BLaER1 treated with 17β-estradiol and CSF1 and Interleukin-3, amounts not matched to agents 10 nM and 100 nM (cell line): ENCODE measurements around the gene COBL.

Experiments
- H3K27ac ChIP-seq, 11 experiments: shearing (Covaris generic); formaldehyde crosslinking; 2 replicates each; pipeline ENCODE4 v1.8.1; 2022
- H3K27me3 ChIP-seq, 11 experiments: shearing (Covaris generic); formaldehyde crosslinking; 2 replicates each; pipeline ENCODE4 v1.8.1; 2022
- H3K36me3 ChIP-seq, 11 experiments: shearing (Covaris generic); formaldehyde crosslinking; 2 replicates each; pipeline ENCODE4 v1.8.1; 2022
- H3K4me1 ChIP-seq, 10 experiments: shearing (Covaris generic); formaldehyde crosslinking; 2 replicates each; pipeline ENCODE4 v1.8.1; 2022
- H3K4me2 ChIP-seq, 11 experiments: shearing (Covaris generic); formaldehyde crosslinking; 2 replicates each; pipeline ENCODE4 v1.8.1; 2022
- H3K4me3 ChIP-seq, 10 experiments: shearing (Covaris generic); formaldehyde crosslinking; 2 replicates each; pipeline ENCODE4 v1.8.1; 2022
- H3K9ac ChIP-seq, 11 experiments: shearing (Covaris generic); formaldehyde crosslinking; 2 replicates each; pipeline ENCODE4 v1.8.1; 2022
- H3K9me3 ChIP-seq, 11 experiments: shearing (Covaris generic); formaldehyde crosslinking; replicated peaks in 1 of 11; 2 replicates each; pipeline ENCODE4 v1.8.1; 2022
- H4K20me1 ChIP-seq, 11 experiments: shearing (Covaris generic); formaldehyde crosslinking; 2 replicates each; pipeline ENCODE4 v1.8.1; 2022
- Cebpa-rat ChIP-seq, 11 experiments: shearing (Covaris generic); IDR thresholded peaks; 2 replicates each; pipeline ENCODE4 v1.8.1; 2022

The COBL gene

GRCh38 chr7:51188987-51189386 lies 127.6 kb downstream of the COBL start:
- H3K9me3 ChIP-seq, result no peaks in the 10 kb centered on the region
- H4K20me1 ChIP-seq, result no peaks in the 10 kb centered on the region
- no peaks in the 10 kb centered on the region for H3K27me3 ChIP-seq
- H3K4me3 ChIP-seq, result no peak overlapping the region
- H3K27ac ChIP-seq, result no peak overlapping the region
- H3K36me3 ChIP-seq, result no peaks in the 10 kb centered on the region
- peaks cover 0 to 9% (median 8%) of the 10 kb centered on the region in 10 experiments; a peak in 12 of 20 replicates for H3K4me1 ChIP-seq
- no peak overlapping the region for H3K4me2 ChIP-seq
- 0 out of 22 replicates have a peak, but pooled peaks of 1 of the 11 experiments have one; percentile 7 for TF ChIP-seq Cebpa-rat (IDR thresholded peaks at IDR 0.05)
- no peak overlapping the region for H3K9ac ChIP-seq

DNA sequence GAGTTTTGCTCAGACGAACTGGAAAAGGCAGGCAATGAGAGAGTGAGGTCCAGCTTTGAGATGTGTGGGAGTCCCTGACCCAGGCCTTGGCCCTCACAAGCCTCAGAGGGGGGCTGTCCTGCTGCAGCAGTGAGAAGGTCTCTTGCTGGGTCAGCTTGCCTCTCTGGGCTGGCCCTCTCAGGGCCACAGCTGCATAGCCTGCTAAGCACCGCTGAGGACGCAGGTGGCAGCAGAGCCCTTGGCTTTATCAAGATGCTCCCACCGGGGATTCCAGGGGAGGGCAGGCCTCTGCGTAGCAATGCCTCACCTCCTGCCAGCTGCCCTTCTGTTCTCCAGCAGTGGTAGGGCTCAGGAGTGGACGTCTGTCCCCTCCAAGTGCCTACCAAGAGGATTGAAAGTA lies 128.7 kb downstream of the COBL start:
- no peak for TF ChIP-seq Cebpa-rat (IDR thresholded peaks at IDR 0.05)
- H3K9me3 ChIP-seq, result no peaks in the 10 kb centered on the region
- H3K4me3 ChIP-seq, result no peak overlapping the region
- no peak overlapping the region for H3K4me2 ChIP-seq
- H3K27ac ChIP-seq, result no peak overlapping the region
- no peak overlapping the region for H3K9ac ChIP-seq
- no peaks in the 10 kb centered on the region for H3K27me3 ChIP-seq
- H3K36me3 ChIP-seq, result no peaks in the 10 kb centered on the region
- H3K4me1 ChIP-seq, result peaks cover 0 to 9% (median 8%) of the 10 kb centered on the region in 10 experiments; a peak in 12 of 20 replicates
- no peaks in the 10 kb centered on the region for H4K20me1 ChIP-seq

GRCh38 chr7:51186531-51186930 lies 130.1 kb downstream of the COBL start:
- H3K36me3 ChIP-seq, result no peaks in the 10 kb centered on the region
- no peak overlapping the region for H3K9ac ChIP-seq
- H3K27me3 ChIP-seq, result no peaks in the 10 kb centered on the region
- H3K4me1 ChIP-seq, result peaks cover 0 to 9% (median 8%) of the 10 kb centered on the region in 10 experiments; a peak in 12 of 20 replicates
- peak overlapping the region in 6 of 11 experiments; percentile 5 to 24 (median 12); a peak in 6 of 22 replicates for H3K4me2 ChIP-seq
- H3K27ac ChIP-seq, result no peak overlapping the region
- H3K4me3 ChIP-seq, result no peak overlapping the region
- no peak for TF ChIP-seq Cebpa-rat (IDR thresholded peaks at IDR 0.05)
- H3K9me3 ChIP-seq, result no peaks in the 10 kb centered on the region
- H4K20me1 ChIP-seq, result no peaks in the 10 kb centered on the region

DNA sequence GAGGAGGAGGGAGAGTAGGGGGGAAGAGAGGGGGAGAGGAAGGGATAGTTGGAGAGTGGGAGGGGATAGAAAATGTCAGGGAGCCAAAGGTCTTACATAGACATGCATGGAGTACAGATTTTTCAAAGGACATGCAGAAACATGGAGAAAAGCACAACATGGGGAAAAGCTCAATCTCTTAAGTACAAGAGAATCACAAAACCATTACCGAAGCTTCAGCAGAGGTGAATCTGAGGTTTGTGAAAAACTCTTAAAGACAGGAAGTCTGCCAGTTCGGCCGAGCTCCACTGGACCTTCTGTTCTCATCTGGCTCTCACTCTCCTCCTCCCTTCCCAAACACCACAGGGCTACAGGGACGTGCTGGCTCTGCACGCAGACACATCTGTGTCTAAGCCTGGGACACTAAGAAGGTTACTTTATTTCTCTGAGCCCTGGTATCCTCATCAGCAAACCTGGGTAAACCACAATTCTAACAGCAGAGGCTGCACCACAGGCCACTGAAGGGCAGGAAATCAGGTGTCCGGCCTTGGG lies 133.9 kb downstream of the COBL start:
- Histone ChIP-seq H3K27ac (no peak overlapping the region), H3K27me3 (no peaks in the 10 kb centered on the region), H3K36me3 (no peaks in the 10 kb centered on the region), H3K9me3 (no peaks in the 10 kb centered on the region), H3K9ac (no peak overlapping the region), H3K4me2 (no peak overlapping the region), H3K4me3 (no peak overlapping the region), H3K4me1 (peaks cover 0 to 9% (median 8%) of the 10 kb centered on the region in 10 experiments; a peak in 12 of 20 replicates), H4K20me1 (no peaks in the 10 kb centered on the region)
- no peak for TF ChIP-seq Cebpa-rat (IDR thresholded peaks at IDR 0.05)

DNA sequence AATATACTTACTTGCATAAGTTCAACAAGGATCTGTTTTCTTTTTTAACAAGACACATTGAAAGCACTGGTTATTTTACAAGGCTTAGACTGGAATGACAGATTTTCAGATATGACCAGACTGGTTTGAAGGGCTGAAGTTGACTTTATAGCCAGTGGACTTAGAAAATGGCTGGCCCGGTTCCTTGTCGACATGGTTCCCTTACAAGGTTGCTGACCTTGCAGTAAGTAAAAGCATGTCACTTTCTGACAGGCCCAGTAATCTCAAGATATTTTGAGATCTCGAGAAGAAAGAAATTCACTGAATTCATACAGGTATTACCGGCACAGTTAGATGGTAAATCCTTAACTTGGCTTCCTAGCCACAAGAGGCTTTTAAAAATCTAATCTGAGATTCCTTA lies 136.5 kb downstream of the COBL start:
- Histone ChIP-seq H3K27ac (no peak overlapping the region), H4K20me1 (no peaks in the 10 kb centered on the region), H3K4me1 (no peaks in the 10 kb centered on the region), H3K27me3 (no peaks in the 10 kb centered on the region), H3K4me2 (no peak overlapping the region), H3K4me3 (no peak overlapping the region), H3K9me3 (no peaks in the 10 kb centered on the region), H3K9ac (no peak overlapping the region), H3K36me3 (no peaks in the 10 kb centered on the region)
- no peak for TF ChIP-seq Cebpa-rat (IDR thresholded peaks at IDR 0.05)

DNA sequence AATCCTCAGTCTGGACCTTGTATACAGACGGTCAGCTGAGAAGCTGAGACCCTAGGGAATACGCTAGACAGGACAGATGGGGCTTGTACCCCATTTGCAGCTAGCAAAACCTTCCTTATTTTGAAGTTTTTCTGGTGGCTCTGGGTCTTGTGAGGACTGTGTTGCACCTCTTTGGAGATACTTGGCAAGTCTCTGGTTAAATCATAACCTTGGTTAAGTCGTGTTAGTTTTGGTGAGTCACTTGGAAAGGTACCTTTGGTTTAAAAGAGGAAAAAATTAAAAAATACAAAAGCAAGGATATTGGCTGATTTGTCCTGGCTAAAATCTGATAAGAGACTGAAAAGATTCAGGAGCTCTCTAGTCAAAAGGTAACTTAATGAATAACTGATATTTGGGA lies 140.6 kb downstream of the COBL start:
- no peaks in the 10 kb centered on the region for H3K9me3 ChIP-seq
- H3K4me3 ChIP-seq, result no peak overlapping the region
- H3K9ac ChIP-seq, result no peak overlapping the region
- no peak overlapping the region for H3K27ac ChIP-seq
- TF ChIP-seq Cebpa-rat (IDR thresholded peaks at IDR 0.05), result no peak
- no peaks in the 10 kb centered on the region for H3K27me3 ChIP-seq
- H3K4me2 ChIP-seq, result no peak overlapping the region
- no peaks in the 10 kb centered on the region for H3K4me1 ChIP-seq
- H3K36me3 ChIP-seq, result no peaks in the 10 kb centered on the region
- H4K20me1 ChIP-seq, result no peaks in the 10 kb centered on the region

- Histone ChIP-seq H3K4me3 (no peak overlapping the region), H3K4me2 (no peak overlapping the region)
Measured at GRCh38 chr7:51175316-51175991, 141.2 kb downstream of the COBL start.

DNA sequence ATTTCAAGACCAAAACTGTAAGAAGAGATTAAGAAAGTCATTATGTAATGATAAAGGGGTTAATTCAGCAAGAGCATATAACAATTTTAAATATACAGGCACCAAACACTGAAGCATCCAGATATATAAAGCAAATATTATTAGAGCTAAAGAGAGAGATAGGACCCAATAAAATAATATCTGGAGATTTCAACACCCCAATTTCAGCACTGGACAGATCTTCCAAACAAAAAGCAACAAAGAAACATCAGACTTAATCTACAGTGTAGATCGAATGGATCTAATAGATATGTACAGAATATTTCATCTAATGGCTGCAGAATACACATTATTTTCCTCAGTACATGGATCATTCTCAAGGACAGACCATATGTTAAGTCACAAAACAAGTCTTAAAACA lies 151.3 kb downstream of the COBL start:
- H3K4me3 ChIP-seq, result no peak overlapping the region
- H3K9ac ChIP-seq, result no peak overlapping the region
- no peak overlapping the region for H3K4me2 ChIP-seq
- no peaks in the 10 kb centered on the region for H3K27me3 ChIP-seq
- H4K20me1 ChIP-seq, result no peaks in the 10 kb centered on the region
- TF ChIP-seq Cebpa-rat (IDR thresholded peaks at IDR 0.05), result no peak
- no peaks in the 10 kb centered on the region for H3K36me3 ChIP-seq
- H3K4me1 ChIP-seq, result peaks cover 0 to 31% (median 27%) of the 10 kb centered on the region in 10 experiments; a peak in 16 of 20 replicates
- H3K9me3 ChIP-seq, result no peaks in the 10 kb centered on the region
- H3K27ac ChIP-seq, result no peak overlapping the region

More at GRCh38 chr7:51175316-51175991, 141.2 kb downstream of the COBL start:
- Histone ChIP-seq H3K9ac (no peak overlapping the region), H3K9me3 (no peaks in the 10 kb centered on the region), H3K27me3 (no peaks in the 10 kb centered on the region), H4K20me1 (no peaks in the 10 kb centered on the region), H3K36me3 (no peaks in the 10 kb centered on the region), H3K27ac (no peak overlapping the region), H3K4me1 (no peaks in the 10 kb centered on the region)
- TF ChIP-seq Cebpa-rat (IDR thresholded peaks at IDR 0.05), result no peak

GRCh38 chr7:51162724-51163329 lies 153.8 kb downstream of the COBL start:
- peak in 2 of 11 experiments; percentile 44 to 70; a peak in 3 of 22 replicates for TF ChIP-seq Cebpa-rat (IDR thresholded peaks at IDR 0.05)
- Histone ChIP-seq H3K27ac (peak overlapping the region in 4 of 11 experiments; percentile 17 to 34 (median 25); a peak in 5 of 22 replicates), H3K9ac (0 out of 22 replicates have a peak overlapping the region, but pooled peaks of 4 of the 11 experiments have one; percentile 20 to 30 (median 23)), H3K27me3 (no peaks in the 10 kb centered on the region), H3K4me3 (peak overlapping the region in 1 of 10 experiments; percentile 26; a peak in 1 of 20 replicates), H3K36me3 (no peaks in the 10 kb centered on the region), H3K4me1 (peaks cover 11 to 53% (median 46%) of the 10 kb centered on the region in 10 experiments), H4K20me1 (no peaks in the 10 kb centered on the region), H3K4me2 (peak overlapping the region; percentile 35 to 64 (median 56); a peak in 21 of 22 replicates), H3K9me3 (no peaks in the 10 kb centered on the region)
